GM19043 (cell line): ENCODE data around the gene KCNMA1.

Source experiments
- ATAC-seq: cut with Tn5 transposase; IDR thresholded peaks from one replicate; pipeline ENCODE4 v1.9.1; 2021; ENCODE audit warnings: low read depth; ENCODE audit not compliant: unreplicated experiment

KCNMA1 gene

DNA sequence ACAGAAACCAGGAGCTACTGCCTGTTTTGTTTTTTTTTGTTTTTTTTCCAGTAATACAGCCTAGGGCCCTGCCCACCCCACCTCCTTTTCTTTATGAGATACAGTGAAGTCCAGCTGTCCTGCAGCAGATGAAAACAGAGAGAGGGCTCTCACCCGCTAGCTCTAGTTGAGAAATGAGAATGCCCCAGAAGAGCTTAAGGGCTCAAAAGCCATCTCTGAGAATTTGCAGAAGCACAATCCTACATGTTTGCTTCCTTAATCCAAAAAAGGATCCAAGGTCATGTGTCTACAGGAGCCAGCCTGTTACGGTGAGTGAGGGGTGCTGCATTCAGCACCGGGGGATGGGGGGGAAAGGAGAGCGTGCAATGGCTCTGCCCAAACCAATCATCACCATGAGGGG, 122.7 kb downstream of the KCNMA1 start:
- no peak for ATAC-seq

GRCh38 chr10:77513781-77514331, 123.8 kb downstream of the KCNMA1 start:
- ATAC-seq, result no peak

DNA sequence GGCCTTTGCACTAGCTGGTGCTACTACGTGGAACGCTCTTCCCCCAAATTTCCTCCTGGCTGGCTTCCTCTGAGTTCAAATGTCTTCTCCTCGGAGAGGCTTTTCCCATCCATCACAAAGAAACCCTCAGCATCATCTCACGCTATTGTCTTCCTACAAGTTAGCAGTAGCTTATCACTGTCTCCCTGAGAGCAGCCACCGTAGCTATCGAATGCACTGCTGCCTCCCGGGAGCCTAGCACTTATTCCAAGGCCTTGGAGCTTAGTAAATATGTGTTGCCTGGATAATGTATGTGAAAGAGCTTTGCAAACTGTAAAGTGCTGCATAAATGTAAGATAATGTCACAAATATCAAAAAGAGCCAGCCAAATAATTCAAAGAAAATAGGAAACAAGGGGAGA, 124.4 kb downstream of the KCNMA1 start:
- ATAC-seq, result no peak

- ATAC-seq, result no peak
These were observed 125.4 kb downstream of the KCNMA1 start for GRCh38 chr10:77512219-77512578.

GRCh38 chr10:77511498-77512218, 126.0 kb downstream of the KCNMA1 start:
- no peak for ATAC-seq

DNA sequence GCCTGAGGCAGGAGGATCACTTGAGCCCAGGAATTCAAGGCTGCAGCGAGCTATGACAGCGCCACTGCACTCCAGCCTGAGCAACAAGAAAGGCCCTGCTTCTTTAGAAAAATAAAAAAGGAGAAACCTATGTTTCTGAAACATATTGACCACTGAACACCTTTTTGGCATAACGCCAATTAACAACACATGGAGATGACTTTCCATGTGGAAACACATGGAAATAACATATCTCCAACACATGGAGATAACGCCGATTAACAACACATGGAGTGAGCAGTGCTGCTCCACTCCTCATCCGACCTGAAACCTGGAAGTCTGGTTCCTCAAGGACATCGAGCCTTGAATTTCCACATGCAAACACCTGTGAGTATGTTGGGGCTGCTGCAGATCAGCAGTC, 126.9 kb downstream of the KCNMA1 start:
- no peak for ATAC-seq

GRCh38 chr10:77510294-77510693, 127.3 kb downstream of the KCNMA1 start:
- ATAC-seq, result no peak

DNA sequence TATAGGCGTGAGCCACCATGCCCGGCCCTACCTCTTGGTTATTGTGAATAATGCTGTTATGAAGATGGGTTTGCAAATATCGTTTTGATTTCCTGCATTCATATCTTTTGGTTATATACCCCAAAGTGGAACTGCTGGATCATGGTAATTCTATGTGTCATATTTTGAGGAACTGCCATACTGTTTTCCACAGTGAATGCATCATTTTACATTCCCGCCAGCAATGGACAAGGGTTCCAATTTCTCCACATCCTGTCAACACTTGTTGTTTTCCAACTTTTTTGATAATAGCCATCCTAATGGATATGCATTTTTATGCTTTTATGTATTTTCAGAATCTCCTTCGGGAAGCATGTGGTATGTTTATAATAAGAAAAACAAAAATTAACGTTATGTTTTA, 128.2 kb downstream of the KCNMA1 start:
- no peak for ATAC-seq

DNA sequence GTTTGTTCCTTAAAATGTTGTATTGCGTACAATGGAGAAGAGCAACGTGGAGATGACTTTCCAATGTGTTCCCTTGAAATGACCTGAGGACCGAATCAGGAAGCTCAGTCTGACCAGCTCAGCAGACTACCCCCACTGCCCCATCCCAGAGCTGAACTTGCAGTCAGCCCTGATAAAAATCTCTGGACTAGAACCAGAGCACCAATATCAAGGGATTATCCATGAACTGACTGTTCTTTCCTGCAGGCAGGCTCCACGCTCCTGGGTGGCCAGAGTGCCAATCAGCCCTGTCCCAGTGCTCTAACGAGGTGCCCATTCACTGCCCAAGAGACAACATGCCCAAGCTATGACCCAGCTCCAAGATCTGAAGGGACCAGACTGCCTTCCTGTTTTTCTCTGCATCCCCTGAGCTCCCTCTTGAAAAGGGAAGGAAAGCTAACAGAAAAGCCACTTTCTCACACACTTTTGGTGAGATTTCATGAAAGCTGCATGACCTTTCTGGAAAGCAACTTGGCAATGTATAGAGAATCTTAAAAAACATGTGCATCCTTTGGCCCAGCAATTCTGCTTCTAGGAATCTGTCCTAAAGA, 130.2 kb downstream of the KCNMA1 start:
- no peak for ATAC-seq

GRCh38 chr10:77506517-77507200, 130.9 kb downstream of the KCNMA1 start:
- ATAC-seq, result no peak

GRCh38 chr10:77505431-77506334, 131.9 kb downstream of the KCNMA1 start:
- ATAC-seq, result no peak

- ATAC-seq, result no peak
These were observed 132.7 kb downstream of the KCNMA1 start for GRCh38 chr10:77504873-77505257.

- no peak for ATAC-seq
These were observed 133.3 kb downstream of the KCNMA1 start for GRCh38 chr10:77504196-77504872.

- no peak for ATAC-seq
These were observed 135.8 kb downstream of the KCNMA1 start for GRCh38 chr10:77501846-77502261.

- no peak for ATAC-seq
These were observed 136.3 kb downstream of the KCNMA1 start for GRCh38 chr10:77501152-77501845.

DNA sequence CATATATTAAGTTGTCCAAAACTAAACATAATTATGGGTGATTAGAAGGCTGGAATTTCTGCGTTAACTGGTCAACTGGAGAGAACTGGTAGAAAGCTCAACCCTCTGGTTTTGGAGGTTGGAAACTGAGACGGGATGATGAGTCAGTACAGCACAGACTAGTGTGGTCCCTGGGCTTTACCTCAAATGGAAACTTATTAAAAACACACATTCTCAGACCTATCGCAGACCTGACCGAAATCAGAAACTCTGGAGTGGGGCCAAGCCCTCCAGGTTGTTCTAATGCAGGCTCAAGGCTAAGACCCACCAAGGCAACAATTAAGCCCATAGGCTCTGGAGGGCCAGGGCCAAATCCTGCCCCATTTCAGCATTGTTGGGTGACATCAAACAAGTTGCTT, 136.9 kb downstream of the KCNMA1 start:
- no peak for ATAC-seq

GRCh38 chr10:77498829-77499228, 138.8 kb downstream of the KCNMA1 start:
- no peak for ATAC-seq

GRCh38 chr10:77498210-77498609, 139.4 kb downstream of the KCNMA1 start:
- ATAC-seq, result no peak

GRCh38 chr10:77497748-77498147, 139.9 kb downstream of the KCNMA1 start:
- no peak for ATAC-seq
